Loucy (cell line): ENCODE data around the gene SPZ1.

Experiments
- CTCF ChIP-seq: fragments of 200-600 bp; sonication (generic); conservative IDR thresholded peaks from 2 replicates; pipeline ENCODE4 v1.5.1; 2014; ENCODE audit warnings: mild to moderate bottlenecking, antibody characterized with exemption, low read length
- EZH2phosphoT487 ChIP-seq: fragments of 200-600 bp; IDR thresholded peaks from 2 replicates; pipeline ENCODE4 v1.6.1; 2018; ENCODE audit warnings: antibody characterized with exemption, mild to moderate bottlenecking, moderate library complexity, borderline replicate concordance

DNA sequence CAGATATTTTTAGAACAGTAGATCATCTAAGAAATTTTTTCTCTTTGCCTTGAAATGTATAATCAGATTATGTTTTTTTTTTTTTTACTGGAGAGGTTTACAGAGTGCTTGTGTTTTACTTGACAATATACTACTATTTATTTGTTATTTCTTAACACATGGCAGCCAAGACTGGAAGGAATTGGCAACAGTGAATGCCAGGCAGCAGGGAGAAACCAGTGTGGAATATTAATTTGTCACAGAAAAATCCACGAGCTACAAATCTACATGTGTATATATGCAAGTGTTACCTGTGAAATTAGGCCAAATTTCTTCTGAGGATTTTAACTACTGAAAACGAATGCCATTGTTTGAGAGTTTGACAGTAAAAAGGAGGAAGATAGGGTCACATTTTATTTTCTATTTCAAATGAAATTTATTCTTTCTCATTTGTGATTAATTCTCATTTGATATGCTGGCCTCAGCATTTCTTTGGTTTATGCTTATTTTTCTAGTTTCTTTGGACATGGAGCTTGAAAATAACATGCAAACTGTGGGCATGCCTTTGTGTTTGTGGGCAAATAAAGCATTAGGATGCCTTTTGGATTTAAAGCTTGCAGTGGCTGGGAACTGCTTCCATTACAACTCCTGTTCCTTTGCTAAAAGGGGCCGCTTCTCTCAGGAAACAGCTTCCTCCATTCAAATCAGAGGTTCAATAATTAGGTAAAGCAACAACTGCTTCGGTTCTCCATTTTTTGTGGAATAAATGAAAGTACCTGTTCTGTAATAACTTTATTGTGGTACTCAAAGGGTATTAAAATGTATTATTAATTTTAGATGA lies 49.1 kb downstream of the SPZ1 start:
- TF ChIP-seq CTCF, result no peak
- no peak for TF ChIP-seq EZH2phosphoT487
